GM21576 (cell line): ENCODE measurements around the gene WDR3.
A peak's percentile ranks its signal among the peaks of the same experiment; 100 is the strongest.
"Not testable (repeated sequence)": the region's sequence is repeated elsewhere in the genome, so short reads cannot be mapped to it uniquely, and the experiment has no call there.

Experiments
- ATAC-seq: cut with Tn5 transposase; IDR thresholded peaks from one replicate; pipeline ENCODE4 v1.9.1; 2021; ENCODE audit warnings: mild to moderate bottlenecking, moderate library complexity; ENCODE audit not compliant: unreplicated experiment

Gene WDR3

DNA sequence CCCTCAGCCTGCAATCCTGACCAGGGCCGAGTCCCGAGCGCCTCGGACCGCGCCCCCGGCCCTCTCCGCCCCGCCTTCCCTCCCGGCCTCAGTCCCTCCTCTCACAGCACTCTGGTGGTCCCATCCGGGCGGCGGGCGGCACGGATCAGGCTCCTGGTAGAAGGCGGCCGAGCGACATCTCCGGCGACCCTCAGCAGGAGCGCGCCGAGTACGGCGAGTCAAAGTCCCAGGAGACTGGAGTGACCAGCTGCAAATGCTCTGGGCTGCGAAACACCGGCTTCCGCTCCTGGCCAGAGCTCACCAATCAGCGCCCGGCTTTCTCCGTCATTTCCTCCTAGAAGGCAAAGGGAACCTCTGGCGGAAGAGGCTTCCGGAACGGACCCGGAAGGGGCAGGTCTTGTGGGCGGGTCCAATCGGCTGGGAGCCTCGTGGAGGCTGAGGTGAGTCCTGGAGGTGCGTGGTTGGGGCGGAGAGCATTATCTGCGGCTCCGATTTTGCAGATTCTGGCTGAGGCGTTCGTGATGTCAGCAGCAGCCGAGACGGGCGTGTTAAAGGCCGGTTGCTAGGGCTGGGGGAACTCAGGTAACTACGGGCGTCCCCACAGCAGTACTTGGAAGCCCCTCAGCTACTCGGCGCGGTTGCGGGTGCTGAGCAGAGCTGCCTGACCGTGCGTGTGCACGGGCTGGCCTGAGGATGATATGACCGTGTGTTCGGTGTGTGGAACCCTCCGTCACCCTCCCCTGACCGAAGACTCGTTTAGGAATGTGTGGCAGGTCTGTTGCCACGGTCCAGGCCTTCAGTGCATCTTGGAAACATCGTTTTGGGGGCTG, at the start of gene WDR3, which contains the start of gene GDAP2:
WDR3 (plus strand) TSS at position 397 of the 830 bp plus-strand sequence. CDS start 3,581 bp downstream, outside the sequence.
GDAP2 (minus strand) TSS at position 279 of the 830 bp plus-strand sequence. CDS start 9,264 bp downstream, outside the sequence.
- peak; percentile 95 for ATAC-seq

DNA sequence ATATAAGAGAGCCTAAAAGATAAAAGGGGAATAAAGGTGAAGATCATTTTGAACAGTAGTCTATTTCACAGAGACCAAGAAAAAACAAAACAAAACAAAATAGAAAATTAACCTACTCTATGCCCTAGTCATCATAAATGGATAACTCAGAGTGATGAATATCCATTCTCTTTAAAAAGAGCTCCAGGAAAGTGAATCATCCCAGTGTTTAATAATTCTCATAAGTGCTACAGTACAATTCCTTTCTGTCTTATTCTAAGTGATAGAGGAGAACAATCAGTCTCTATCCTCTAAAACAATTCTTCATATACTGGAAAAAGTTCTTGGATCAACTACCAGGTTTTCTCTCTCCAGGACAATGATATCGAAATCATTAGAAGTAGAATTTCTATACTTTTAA, 45.9 kb upstream of the WDR3 start:
- ATAC-seq, result no peak

DNA sequence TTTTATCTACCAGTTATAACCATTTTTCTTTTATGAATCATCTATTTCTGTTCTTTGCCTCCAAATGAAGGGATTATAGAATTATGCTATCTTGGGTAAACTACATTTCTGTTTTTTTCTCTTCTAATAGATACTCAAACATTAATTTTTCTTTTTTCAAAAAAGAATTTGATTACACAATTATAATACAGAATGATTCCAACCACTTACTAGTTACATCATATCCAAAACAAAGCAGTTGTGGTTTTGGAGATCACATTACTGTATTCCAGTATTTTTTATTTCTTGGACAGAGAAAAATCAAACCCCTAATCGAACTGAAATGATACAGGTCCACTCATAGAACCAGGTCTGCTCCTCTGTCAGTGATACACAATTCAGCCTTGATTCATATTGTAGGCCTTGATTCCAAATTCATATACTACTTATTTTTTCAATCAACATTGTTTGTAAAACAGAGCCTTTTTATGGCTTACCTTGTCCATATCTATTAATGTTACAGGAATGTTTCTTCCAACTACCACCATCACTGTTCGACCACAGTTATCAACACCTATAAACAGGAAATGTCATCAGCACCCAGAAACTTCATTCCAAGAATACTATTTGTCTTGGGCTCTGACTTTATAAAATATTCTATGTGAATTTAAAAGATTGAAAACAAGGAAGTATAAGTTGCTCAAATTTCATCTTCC, 43.3 kb upstream of the WDR3 start:
- ATAC-seq, result no peak

DNA sequence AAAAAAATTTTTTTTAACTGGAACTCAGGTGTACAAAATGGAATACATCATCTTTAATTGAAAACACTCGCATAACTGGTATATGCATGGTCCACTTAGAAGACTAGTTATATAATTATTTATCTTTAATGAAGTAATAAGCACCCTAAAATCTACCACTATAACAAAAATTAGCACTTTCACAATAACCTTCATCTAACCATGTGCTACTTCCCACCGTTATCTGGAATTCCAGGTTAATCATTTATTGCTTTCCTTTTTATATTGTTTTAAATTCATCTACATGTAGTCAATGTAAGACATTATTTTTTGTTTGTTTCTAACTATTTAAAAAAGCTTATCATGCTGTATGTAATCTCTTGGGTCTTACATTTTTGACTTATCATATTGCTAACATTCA, 39.1 kb upstream of the WDR3 start:
- ATAC-seq, result no peak

DNA sequence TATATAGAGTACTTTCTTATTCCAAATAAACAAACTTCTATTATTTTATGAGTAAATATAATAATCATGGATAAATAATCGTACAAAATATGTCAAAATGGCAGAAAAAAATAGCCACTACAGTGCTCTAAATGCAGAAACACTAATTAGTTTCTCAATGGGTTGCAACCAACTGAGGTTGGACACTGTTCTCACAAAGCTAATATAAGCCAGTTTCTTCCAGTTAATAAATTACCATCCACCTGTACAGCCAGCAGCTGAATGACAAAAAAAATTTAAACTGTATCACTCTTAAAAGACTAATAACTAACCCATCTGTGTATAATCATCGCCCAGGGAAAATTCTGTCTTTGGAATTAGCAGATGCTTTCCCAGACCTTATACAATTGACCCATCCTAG, 37.0 kb upstream of the WDR3 start:
- ATAC-seq, result no peak

DNA sequence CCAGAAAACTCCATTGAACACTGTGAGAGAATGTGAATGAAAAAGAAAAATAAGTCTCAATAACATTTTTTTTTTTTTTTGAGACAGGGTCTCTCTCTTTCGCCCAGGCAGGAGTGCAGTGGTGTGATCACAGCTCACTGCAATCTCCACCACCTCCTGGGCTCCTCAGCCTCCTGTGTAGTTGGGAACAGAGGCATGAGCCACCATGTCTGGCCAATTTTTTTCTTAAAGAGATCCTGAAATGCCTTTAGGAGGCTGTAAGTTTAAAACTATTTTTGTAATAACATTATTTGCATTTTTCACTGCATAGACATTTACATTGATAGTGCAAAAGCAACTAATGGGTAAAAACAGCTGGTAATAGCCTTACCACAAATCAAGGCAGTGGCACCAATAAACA, 35.5 kb upstream of the WDR3 start:
- ATAC-seq, result no peak

DNA sequence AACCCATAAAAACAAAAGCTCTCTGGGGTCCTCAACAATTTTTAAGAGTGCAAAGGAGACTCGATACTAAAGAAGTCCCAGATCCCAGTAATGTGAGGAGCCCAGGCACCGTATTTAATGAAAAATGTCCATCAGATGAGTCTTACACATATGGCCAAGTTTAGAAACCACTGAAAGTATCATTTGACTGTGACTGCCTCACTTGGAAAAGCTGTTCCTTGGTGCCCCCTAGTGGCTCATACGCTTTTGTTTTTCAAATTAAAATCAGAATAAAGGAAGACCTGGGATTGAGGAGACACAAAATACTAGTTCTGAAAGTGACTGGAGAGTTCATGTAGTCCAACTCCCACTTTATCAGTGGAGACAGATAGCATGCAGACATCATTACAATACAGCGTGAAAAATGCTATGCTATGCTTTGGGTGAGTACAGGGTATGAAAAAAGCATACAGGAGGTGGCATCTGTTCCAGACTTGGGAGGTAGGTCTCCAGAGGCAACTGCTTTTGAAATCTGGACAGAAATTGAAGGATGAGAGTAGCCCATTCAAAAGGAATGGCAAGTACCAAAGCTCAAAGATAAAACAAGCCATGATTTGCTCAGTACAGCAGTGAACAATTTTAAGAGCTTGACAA, 33.9 kb upstream of the WDR3 start:
- peak; percentile 89 for ATAC-seq

DNA sequence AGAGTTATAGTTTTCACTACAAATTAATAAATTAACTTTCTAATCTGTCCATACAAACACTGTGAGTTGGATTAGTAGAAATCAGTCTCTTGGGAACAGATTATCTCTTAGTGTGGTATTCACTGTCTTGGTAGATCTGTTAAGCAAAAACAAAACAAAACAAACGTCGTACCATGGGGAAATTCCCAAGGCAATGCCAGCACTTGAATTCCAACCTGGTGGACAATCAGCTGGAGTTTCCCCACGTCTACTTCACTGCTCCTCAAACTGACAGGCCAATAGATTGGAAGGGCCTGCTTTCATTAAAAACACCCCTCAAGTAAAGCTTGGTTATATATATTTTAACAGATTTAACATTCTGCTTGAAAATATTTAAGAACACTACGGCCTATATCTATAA, 32.0 kb upstream of the WDR3 start:
- no peak for ATAC-seq

DNA sequence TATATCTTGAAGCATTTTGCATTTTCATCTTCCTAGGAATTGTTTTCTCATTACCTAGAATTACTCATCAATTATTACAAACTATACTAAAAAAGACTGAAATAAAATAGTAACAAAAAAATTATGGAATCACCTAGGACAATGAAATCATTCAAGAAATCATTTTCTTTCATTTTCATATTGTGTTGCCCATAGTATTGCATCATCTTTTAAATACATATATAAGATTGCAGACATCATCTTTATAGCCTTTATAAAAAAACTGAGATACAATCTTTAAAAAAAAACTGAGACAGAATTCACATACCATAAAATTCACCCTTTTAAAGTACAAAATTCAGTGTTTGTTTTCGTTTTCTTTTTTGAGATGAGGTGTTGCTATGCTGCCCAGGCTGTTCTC, 29.7 kb upstream of the WDR3 start:
- no peak for ATAC-seq

DNA sequence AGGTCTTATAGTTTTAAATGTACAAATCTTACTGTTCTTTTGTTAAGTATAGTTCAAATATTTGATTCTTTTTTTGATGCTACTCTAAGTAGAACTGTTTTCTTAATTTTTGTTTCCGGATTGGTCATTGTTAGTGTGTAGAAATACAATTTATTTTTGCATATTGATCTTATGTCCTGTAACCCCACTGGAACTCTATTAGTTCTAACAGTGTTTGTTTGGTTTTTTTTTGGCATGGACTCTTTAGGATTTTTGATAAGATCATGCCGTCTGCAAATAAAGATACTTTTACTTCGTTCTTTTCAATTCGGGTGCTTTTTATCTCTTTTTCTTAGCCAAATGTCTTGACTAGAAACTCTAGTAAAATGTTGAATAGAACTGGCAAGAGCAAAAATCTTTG, 26.6 kb upstream of the WDR3 start:
- ATAC-seq, result no peak

DNA sequence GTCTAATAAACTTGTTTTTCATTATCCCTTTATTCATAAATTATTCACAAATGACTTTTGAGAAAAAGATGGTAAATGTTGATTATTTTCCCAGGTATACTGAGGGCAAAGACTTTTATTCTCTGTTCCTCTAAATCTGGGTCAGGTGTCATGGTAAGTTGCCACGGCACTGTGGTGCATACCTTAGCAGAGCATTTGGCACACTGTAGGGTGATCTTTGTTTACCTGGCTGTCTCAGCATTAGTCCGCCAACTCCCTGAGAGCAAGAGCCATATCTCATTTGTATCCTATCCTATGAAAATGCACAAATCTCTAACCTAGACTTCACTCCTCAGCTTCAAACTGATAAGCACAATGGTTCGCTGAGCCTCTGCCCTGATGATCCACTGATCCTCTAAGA, 25.1 kb upstream of the WDR3 start:
- ATAC-seq, result no peak

DNA sequence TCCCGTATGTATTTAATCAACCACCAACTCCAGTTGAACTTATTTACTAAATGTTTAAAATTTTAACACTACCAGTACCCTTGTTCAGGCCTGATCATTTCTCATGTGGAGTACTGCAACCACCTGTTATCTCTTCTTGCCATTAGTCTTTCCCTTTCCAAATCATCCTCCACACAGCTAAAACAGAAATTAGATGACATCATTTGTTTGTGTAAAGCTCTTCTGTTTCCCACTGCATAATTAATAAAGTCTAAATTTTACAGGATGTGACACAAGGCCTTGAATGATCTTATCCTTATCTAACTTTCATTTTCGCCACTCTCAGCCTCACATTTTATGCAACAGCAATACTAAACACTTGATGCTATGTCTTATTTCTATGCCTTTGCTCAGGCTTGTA, 24.5 kb upstream of the WDR3 start:
- no peak for ATAC-seq

DNA sequence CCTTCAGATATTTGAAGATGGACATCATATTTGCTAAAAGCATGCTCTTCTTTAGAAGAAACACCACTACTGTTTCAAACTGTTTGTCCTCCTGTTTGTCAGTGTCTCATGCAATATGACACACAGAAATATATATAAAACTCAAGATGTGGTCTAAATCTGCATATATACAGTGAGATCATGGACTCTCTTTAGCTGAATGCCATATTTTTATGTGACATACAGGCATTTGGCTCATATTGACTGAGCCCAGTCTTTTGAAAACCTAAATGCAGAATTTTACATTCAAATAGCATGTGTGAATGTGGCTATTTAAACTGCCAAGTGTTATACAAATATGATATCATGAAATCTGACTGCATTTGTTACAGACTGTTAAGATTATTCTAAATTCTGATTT, 18.5 kb upstream of the WDR3 start:
- no peak for ATAC-seq

DNA sequence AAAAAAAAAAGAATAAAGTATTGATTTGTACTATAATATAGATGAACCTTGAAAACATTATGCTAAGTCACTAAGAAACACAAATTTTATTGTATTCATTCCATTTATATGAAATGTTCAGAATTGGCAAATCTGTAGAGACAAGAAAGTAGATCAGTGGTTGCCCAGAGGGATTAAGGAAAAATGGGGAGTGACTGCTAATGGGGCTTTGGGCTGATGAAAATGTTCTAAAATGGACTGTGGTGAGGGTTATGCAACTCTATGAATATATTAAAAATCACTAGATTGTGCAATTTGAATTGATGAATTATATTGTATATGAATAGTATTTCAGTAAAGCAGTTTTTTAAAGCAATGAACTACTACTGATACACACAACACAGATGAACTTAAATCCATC, 10.2 kb upstream of the WDR3 start:
- no peak for ATAC-seq

DNA sequence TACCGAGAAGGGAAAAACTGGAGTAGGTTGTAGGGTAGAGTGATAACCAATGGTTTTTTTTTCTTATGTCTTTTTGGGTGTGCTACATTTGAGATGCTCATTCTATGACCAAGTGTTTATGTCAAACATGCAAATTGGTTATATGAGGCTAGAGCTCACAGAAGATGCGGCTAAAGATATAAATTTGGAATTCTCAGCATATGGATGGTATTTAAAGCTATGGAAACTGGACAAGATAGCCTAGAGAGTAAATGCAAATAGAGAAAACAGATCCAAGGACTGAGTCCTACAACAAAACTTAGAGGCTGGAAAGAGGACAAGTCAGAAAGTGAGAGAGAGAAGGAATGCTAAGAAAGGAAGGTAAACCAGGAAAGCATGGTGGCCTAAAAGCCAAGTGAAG, 7.5 kb upstream of the WDR3 start:
- no peak for ATAC-seq

DNA sequence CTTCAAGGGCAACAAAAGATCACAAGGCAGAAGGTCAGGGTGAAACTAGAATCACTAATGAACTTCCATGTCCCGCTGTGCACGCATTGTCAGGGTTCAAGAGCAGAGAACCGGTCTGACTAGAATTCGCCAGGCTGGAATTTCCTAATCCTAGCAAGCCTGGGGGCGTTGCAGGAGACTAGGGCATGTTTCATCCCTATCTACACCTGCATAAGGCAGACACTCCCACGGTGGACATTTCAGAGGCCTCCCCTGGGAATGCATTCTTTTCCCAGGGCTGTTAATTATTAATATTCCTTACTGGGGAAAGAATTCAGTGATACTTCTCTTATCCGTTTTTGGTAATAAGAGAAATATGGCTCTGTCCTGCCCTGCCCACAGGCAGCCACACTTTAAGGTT, 6.8 kb upstream of the WDR3 start:
- not testable (repeated sequence) for ATAC-seq

DNA sequence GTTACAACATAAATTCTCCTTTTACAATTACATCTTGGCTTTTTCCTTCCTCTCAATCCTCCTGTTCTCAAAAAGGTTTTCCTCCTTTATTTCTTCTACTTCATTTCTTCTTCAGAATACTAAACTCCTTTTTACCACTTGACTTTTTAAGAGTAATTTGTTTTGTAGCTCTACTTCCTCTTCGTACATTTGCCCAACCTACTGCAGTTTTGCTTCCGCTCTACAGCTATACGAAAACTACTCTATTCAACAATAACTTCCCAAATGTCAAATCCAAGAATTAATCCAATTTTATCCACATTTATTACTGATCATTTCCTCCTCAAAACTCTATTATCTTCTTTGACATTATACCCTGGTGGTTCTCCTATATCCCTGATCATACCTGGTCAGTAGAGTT, 3.6 kb upstream of the WDR3 start:
- ATAC-seq, result no peak

DNA sequence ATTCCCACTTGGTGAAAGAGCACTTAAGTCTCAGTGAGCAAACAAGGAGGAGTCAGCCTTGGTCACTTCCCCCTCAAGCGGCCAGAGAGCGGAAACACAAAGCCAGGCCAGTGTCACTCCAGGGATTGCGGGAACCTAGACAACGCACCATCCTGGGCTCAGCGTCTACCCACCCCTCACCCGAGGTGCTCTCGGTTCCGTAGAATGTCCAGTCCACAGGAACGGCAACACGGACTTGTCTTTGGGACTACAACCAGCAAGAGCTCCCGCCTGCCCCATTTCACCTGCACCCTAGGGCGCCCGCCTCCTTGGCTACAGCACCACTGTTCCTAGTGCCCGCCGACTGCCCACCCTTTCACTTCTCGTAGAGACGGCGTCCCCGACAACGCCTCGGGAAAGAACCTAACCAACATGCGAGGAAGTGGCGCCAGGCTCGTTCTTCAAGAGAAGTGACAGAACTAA, 627 bp upstream of the WDR3 start:
- ATAC-seq, result peak; percentile 36

DNA sequence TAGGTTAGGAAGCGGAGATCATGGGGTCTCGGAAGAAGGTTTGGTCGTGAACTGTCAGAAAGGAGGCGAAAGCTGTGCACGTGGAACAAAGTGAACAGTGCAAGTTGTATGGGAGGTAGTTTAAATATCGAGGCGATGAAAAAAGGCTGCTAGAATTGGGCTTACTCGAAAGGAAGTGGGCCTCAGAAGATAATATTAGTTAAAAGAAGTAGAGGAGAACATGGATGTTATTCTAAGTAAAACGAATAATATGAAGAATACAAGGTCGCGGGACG, 571 bp downstream of the WDR3 start:
- no peak for ATAC-seq

DNA sequence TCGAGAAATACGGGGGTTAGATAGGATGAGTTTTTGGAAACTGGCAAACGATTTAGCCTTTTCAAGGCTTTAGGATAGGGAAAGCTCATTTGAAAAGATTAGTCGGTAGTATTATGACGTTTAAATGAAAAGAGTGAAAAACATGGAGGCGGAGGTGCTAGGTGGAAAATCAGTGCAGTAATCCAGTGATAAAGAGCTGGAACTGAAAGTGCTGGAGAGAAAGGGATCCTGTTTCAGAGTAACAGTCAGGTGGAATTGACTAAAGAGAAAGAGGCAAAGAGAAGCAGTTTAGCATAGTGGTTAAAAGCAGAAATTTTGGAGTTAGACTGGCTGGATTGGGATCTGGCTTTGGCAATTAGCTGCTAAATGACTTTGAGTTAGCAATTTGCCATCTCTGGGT, 945 bp downstream of the WDR3 start:
- ATAC-seq, result no peak

DNA sequence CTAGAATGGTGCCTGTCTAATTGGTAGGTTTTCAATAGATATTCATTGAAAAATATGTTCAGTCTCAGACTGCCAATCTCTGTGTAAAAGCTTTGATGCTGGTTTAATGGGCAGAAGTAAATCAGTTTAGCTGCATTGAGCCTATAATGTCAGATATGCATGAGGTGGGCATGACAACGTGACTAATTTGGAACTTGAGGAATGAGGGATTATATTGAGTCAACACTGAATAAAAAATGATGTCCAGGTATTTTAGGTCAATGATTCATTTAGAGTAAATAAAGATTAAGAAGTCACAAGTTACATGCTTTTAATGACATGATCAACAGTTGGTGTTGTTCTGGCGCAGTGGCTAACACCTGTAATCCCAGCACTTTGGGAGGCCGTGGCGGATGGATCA, 3.0 kb downstream of the WDR3 start:
- no peak for ATAC-seq

DNA sequence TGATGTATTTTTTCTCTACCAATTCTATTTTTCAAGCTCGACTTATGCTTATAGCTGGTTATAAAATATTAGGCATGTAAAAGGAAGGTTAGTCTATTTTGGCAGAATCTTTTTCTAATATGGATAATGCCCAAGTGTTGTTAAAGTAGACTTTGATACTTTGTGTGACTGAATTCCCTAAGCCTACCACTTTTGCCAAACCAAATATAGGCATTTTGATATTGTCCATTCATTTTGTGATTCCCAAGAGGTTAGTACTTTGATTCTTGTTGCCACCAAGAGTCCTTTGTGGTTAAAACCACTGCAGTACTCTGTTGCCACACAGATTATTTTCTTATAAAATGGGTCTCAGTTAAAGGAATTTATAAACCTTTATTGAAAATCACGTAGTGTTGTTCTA, 4.2 kb downstream of the WDR3 start:
- no peak for ATAC-seq
